ENCODE data around the gene IMMT. TPM values are rescaled to one million over a fixed set of nuclear protein-coding genes. Genes with fewer than 3 reads are reported as not detected.
A peak's percentile ranks its signal among the peaks of the same experiment; 100 is the strongest.

The IMMT gene
- total and polyA plus RNA-seq, 2 of the 8 experiments (the other 6 are each of a cell fraction or from before 2014, with no cell fraction given): 37.7 to 103 TPM

DNA sequence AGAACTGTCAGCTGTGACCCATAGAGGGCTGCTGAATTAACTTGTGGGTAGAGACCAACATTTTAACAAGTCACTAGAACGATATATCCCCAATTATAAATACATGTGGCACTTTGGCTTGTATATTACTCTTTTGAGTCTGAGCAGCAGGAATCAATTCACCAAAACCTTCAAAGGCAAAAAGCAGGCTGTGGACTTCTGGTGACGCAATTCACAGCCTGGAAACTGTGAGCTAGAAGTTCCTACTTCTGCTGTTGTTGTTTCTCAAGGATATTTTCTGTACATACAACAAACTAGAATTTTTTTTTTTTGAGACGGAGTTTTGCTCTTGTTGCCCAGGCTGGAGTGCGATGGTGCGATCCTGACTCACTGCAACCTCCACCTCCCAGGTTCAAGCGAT is 52.0 kb downstream of the IMMT start:
- no peak overlapping the region for H3K18ac ChIP-seq (ENCODE audit: extremely low read depth, low read length)
- DNase-seq (ENCODE audit: low read depth in 1 of 2, low spot score in 2 of 2): no peak
- H3K27me3 ChIP-seq (replicated peaks in 1 of 4; ENCODE audit: control insufficient read depth in 3 of 4, extremely low read depth in 1 of 4, insufficient read depth in 3 of 4, low read length in 3 of 4): no peaks in the 10 kb centered on the region
- H4K20me1 ChIP-seq (replicated peaks in 1 of 2; ENCODE audit: control insufficient read depth in 1 of 2, insufficient read depth in 2 of 2, low read length in 2 of 2): peaks cover 0 to 4% of the 10 kb centered on the region in 2 experiments
- H3K4me1 ChIP-seq (replicated peaks in 1 of 4; ENCODE audit: control insufficient read depth in 3 of 4, insufficient read depth in 4 of 4, low read length in 3 of 4): no peaks in the 10 kb centered on the region
- H4K91ac ChIP-seq (replicated peaks; ENCODE audit: insufficient read length, low read length): no peak overlapping the region
- TF ChIP-seq CEBPB (IDR thresholded peaks at IDR 0.05; ENCODE audit: low read depth, low read length): peak; percentile 19; the same call in 1 of the 2 replicates
- TF ChIP-seq, protein P1, sequence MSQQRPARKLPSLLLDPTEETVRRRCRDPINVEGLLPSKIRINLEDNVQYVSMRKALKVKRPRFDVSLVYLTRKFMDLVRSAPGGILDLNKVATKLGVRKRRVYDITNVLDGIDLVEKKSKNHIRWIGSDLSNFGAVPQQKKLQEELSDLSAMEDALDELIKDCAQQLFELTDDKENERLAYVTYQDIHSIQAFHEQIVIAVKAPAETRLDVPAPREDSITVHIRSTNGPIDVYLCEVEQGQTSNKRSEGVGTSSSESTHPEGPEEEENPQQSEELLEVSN (IDR thresholded peaks at IDR 0.05): no peak
- no peaks in the 10 kb centered on the region for H3K79me1 ChIP-seq (ENCODE audit: low read depth, low read length)
- no peaks in the 10 kb centered on the region for H3K9me3 ChIP-seq (ENCODE audit: insufficient read depth in 2 of 2, low read depth in 1 of 2, low read length in 1 of 2)
- H2BK12ac ChIP-seq (ENCODE audit: low read depth, low read length): no peak overlapping the region
- CTCF ChIA-PET (ENCODE audit: partially characterized antibody): interaction anchor here (1.8 kb wide), 1 partner anchor 305 kb away, joined by 3 read pairs; no protein-coding TSS in a partner anchor
- H2BK20ac ChIP-seq (ENCODE audit: low read length): no peak overlapping the region
- H3K27ac ChIP-seq (ENCODE audit: low read depth, low read length): no peak overlapping the region
- H2AFZ ChIP-seq (ENCODE audit: low read length): no peak overlapping the region
- no peak overlapping the region for H3K14ac ChIP-seq (ENCODE audit: insufficient read length)
- no peak overlapping the region for H4K5ac ChIP-seq (ENCODE audit: insufficient read length, low read depth, low read length)
- H3K23me2 ChIP-seq (ENCODE audit: low read depth, low read length): no peaks in the 10 kb centered on the region
- H3K36me3 ChIP-seq (ENCODE audit: control insufficient read depth in 2 of 4, insufficient read depth in 4 of 4, low read length in 3 of 4): peaks cover 18 to 74% (median 44%) of the 10 kb centered on the region in 4 experiments
- no peak overlapping the region for H2BK120ac ChIP-seq (replicated peaks; ENCODE audit: low read depth, low read length)
- no peak overlapping the region for H3K4me3 ChIP-seq (ENCODE audit: extremely low read depth in 1 of 4, insufficient read depth in 2 of 4, low read depth in 3 of 4, low read length in 4 of 4)
- no peak overlapping the region for H2AK5ac ChIP-seq (ENCODE audit: low read depth, low read length)
- no peak overlapping the region for H3K4ac ChIP-seq (replicated peaks; ENCODE audit: insufficient read length, low read depth, low read length)
- no peaks in the 10 kb centered on the region for H3K79me2 ChIP-seq (ENCODE audit: control insufficient read depth in 1 of 2, insufficient read depth in 2 of 2, low read length in 2 of 2)
- no peak overlapping the region for H3K23ac ChIP-seq (ENCODE audit: insufficient read length)
- POLR2A ChIA-PET (ENCODE audit: partially characterized antibody): interaction anchor here (0.6 to 3.5 kb wide), 9 partner anchors 8 to 44 kb away, joined by 3 to 24 read pairs (median 6); partner anchors contain the start of genes POLR1A and PTCD3
- no peak for FAIRE-seq
- no peak overlapping the region for H2BK5ac ChIP-seq (ENCODE audit: low read depth, low read length)
- 98% methylated on average over 6 of the region's 6 CpGs; no CpG with 5 or more reads in 1 of the 2 experiments for WGBS, 2 experiments (ENCODE audit: extremely low coverage in 1 of 2, insufficient coverage in 1 of 2, insufficient read length in 1 of 2, insufficient replicate concordance in 2 of 2, low coverage in 1 of 2, low lambda C conversion rate in 2 of 2, missing lambda C conversion rate in 1 of 2)
- no peak overlapping the region for H3K9ac ChIP-seq (replicated peaks in 1 of 4; ENCODE audit: extremely low read depth in 1 of 4, low read depth in 3 of 4, low read length in 3 of 4)
- H4K8ac ChIP-seq (ENCODE audit: extremely low read depth, insufficient read depth, low read length): no peak overlapping the region
- no peak overlapping the region for H2BK15ac ChIP-seq (ENCODE audit: low read length)
- H3K56ac ChIP-seq (replicated peaks; ENCODE audit: insufficient read length, low read depth, low read length): no peak overlapping the region
- H3K4me2 ChIP-seq (ENCODE audit: insufficient read depth in 1 of 2, low read depth in 2 of 2, low read length in 2 of 2): no peak overlapping the region

All from H1 (cell line).